HG02642 (cell line): ENCODE data around the gene NUDT1.
"Not testable (repeated sequence)": the region's sequence is repeated elsewhere in the genome, so short reads cannot be mapped to it uniquely, and the experiment has no call there.

Experiments used
- ATAC-seq: cut with Tn5 transposase; IDR thresholded peaks from one replicate; pipeline ENCODE4 v1.9.1; 2021; ENCODE audit warnings: mild to moderate bottlenecking; ENCODE audit not compliant: unreplicated experiment, poor library complexity

NUDT1 gene

GRCh38 chr7:2261611-2262010 lies 19.6 kb downstream of the NUDT1 start:
- peak; percentile 38 for ATAC-seq

- no peak for ATAC-seq
Measured at GRCh38 chr7:2263176-2263575, 21.1 kb downstream of the NUDT1 start.

GRCh38 chr7:2264158-2264557 lies 22.1 kb downstream of the NUDT1 start:
- no peak for ATAC-seq

- ATAC-seq = no peak
Measured at GRCh38 chr7:2266911-2267310, 24.9 kb downstream of the NUDT1 start.

- ATAC-seq = not testable (repeated sequence)
Measured at GRCh38 chr7:2269089-2269990, 27.3 kb downstream of the NUDT1 start.

- no peak for ATAC-seq
Measured at GRCh38 chr7:2269991-2270460, 28.0 kb downstream of the NUDT1 start.

- ATAC-seq = no peak
Measured at GRCh38 chr7:2270495-2270894, 28.5 kb downstream of the NUDT1 start.

GRCh38 chr7:2271273-2272026 lies 29.4 kb downstream of the NUDT1 start:
- ATAC-seq = no peak

- ATAC-seq = no peak
Measured at GRCh38 chr7:2272031-2272430, 30.0 kb downstream of the NUDT1 start.

- no peak for ATAC-seq
Measured at GRCh38 chr7:2273866-2274265, 31.8 kb downstream of the NUDT1 start.

GRCh38 chr7:2274666-2275065 lies 32.6 kb downstream of the NUDT1 start:
- ATAC-seq = no peak

- ATAC-seq = no peak
Measured at GRCh38 chr7:2275101-2275500, 33.1 kb downstream of the NUDT1 start.

- no peak for ATAC-seq
Measured at GRCh38 chr7:2276107-2276506, 34.1 kb downstream of the NUDT1 start.

GRCh38 chr7:2278026-2278425 lies 36.0 kb downstream of the NUDT1 start:
- no peak for ATAC-seq

- ATAC-seq = no peak
Measured at GRCh38 chr7:2279896-2280295, 37.9 kb downstream of the NUDT1 start.

- ATAC-seq = no peak
Measured at GRCh38 chr7:2280424-2280823, 38.4 kb downstream of the NUDT1 start.

GRCh38 chr7:2281541-2281940 lies 39.5 kb downstream of the NUDT1 start:
- ATAC-seq = no peak

- ATAC-seq = no peak
Measured at GRCh38 chr7:2282185-2282751, 40.2 kb downstream of the NUDT1 start.

- ATAC-seq = no peak
Measured at GRCh38 chr7:2283074-2283473, 41.0 kb downstream of the NUDT1 start.

- ATAC-seq = no peak
Measured at GRCh38 chr7:2287745-2288144, 45.7 kb downstream of the NUDT1 start.

- peak; percentile 66 for ATAC-seq
Measured at GRCh38 chr7:2288503-2288902, 46.5 kb downstream of the NUDT1 start.
